HepG2 (cell line): ENCODE measurements around the gene PPP1R9A. TPM values are rescaled to one million over a fixed set of nuclear protein-coding genes. Genes with fewer than 3 reads are reported as not detected.
A peak's percentile ranks its signal among the peaks of the same experiment; 100 is the strongest.

Source experiments
- ATF4 ChIP-seq, 2 experiments: fragments of 450-650 bp in 1 of 2; sonication (generic) in 1 of 2; formaldehyde crosslinking; IDR thresholded peaks; 2 replicates each; pipeline versions ENCODE4 v1.5.0 to v1.8.0; 2020 to 2022; ENCODE audit warnings: mild to moderate bottlenecking in 1 of 2, missing genetic modification reagents in 1 of 2
- ATF5 ChIP-seq: sonication (generic); formaldehyde crosslinking; IDR thresholded peaks from 2 replicates; pipeline ENCODE4 v1.4.0; 2020; ENCODE audit warnings: mild to moderate bottlenecking, low read depth, missing genetic modification reagents
- BCL3 ChIP-seq: sonication (generic); formaldehyde crosslinking; IDR thresholded peaks from 2 replicates; pipeline ENCODE4 v1.5.1; 2020; ENCODE audit warnings: mild to moderate bottlenecking, missing genetic modification reagents, moderate library complexity
- BCL6 ChIP-seq: IDR thresholded peaks from 2 replicates; pipeline ENCODE4 v1.6.1; 2016; ENCODE audit warnings: missing genetic modification reagents, missing compliant biosample characterization
- BHLHE40 ChIP-seq: IDR thresholded peaks from 2 replicates; pipeline ENCODE4 v1.6.1; 2011; ENCODE audit warnings: low read length, improper control_type of control experiment
- CBX5 ChIP-seq: sonication (generic); formaldehyde crosslinking; IDR thresholded peaks from 2 replicates; pipeline ENCODE4 v1.4.0; 2020; ENCODE audit warnings: missing genetic modification reagents, borderline replicate concordance
- FOSL2 ChIP-seq: sonication (generic); formaldehyde crosslinking; IDR thresholded peaks from 2 replicates; pipeline ENCODE4 v1.4.0; 2020; ENCODE audit warnings: missing genetic modification reagents
- HDAC2 ChIP-seq: sonication (generic); formaldehyde crosslinking; IDR thresholded peaks from 2 replicates; pipeline ENCODE4 v1.4.0; 2020; ENCODE audit warnings: missing genetic modification reagents
- HOXD1 ChIP-seq: sonication (generic); formaldehyde crosslinking; IDR thresholded peaks from 2 replicates; pipeline ENCODE4 v1.5.0; 2020; ENCODE audit warnings: missing genetic modification reagents
- IRF9 ChIP-seq: sonication (generic); formaldehyde crosslinking; IDR thresholded peaks from 2 replicates; pipeline ENCODE4 v1.8.0; 2022; ENCODE audit warnings: missing genetic modification reagents, mild to moderate bottlenecking, borderline replicate concordance
- KDM2A ChIP-seq: sonication (generic); formaldehyde crosslinking; IDR thresholded peaks from 2 replicates; pipeline ENCODE4 v1.4.0; 2020; ENCODE audit warnings: low read depth, missing genetic modification reagents, borderline replicate concordance
- LRRFIP1 ChIP-seq: sonication (generic); formaldehyde crosslinking; conservative IDR thresholded peaks from 2 replicates; pipeline ENCODE4 v1.4.0; 2020; ENCODE audit warnings: missing genetic modification reagents
- TEAD3 ChIP-seq: optimal IDR thresholded peaks from 2 replicates; pipeline ENCODE3; 2016; ENCODE audit warnings: borderline replicate concordance
- THAP8 ChIP-seq: sonication (generic); formaldehyde crosslinking; IDR thresholded peaks from 2 replicates; pipeline ENCODE4 v1.5.1; 2020; ENCODE audit warnings: missing genetic modification reagents, mild to moderate bottlenecking, borderline replicate concordance
- ZBTB7B ChIP-seq: sonication (generic); formaldehyde crosslinking; IDR thresholded peaks from 2 replicates; pipeline ENCODE4 v1.4.0; 2020; ENCODE audit warnings: missing genetic modification reagents
- ZNF235 ChIP-seq: sonication (generic); formaldehyde crosslinking; IDR thresholded peaks from 2 replicates; pipeline ENCODE4 v1.8.1; 2023; ENCODE audit warnings: mild to moderate bottlenecking, missing genetic modification reagents, borderline replicate concordance
- ZNF317 ChIP-seq: sonication (generic); formaldehyde crosslinking; IDR thresholded peaks from 2 replicates; pipeline ENCODE4 v1.5.0; 2020; ENCODE audit warnings: mild to moderate bottlenecking, missing genetic modification reagents
- ZNF644 ChIP-seq: IDR thresholded peaks from 2 replicates; pipeline ENCODE4 v1.6.1; 2016; ENCODE audit warnings: low read depth
- ZNF800 ChIP-seq: sonication (generic); formaldehyde crosslinking; IDR thresholded peaks from 2 replicates; pipeline ENCODE4 v1.4.0; 2020; ENCODE audit warnings: missing genetic modification reagents
- polyA plus RNA-seq, 8 experiments: library from polyadenylated mRNA; depleted of rRNA in 3 of 8; stranded (reverse) in 7 of 8; unstranded in 1 of 8; fragments of >200 nt; fragmentation: Illumina TruSeq in 4 of 8; extraction: Trizol in 4 of 8; gene quantifications; 2 replicates each; pipeline versions ENCODE4 v1.2.1 to v1.2.3, GENCODE V29; 2011 to 2016; ENCODE audit warnings: low read depth in 4 of 8, missing spikeins in 1 of 8, mixed read lengths in 1 of 8; ENCODE audit not compliant: insufficient read depth in 1 of 8
- total RNA-seq, 5 experiments: library from RNA; depleted of rRNA; stranded (reverse); fragments of >200 nt; fragmentation: Illumina TruSeq; extraction: Trizol; gene quantifications; 2 replicates each; pipeline ENCODE4 v1.2.3, GENCODE V29; 2016; ENCODE audit warnings: low read depth in 1 of 5

Gene PPP1R9A
- total and polyA plus RNA-seq, 2 of the 13 experiments (the other 11 are each of a cell fraction or from before 2014, with no cell fraction given): 11.4 to 31.9 TPM

- TF ChIP-seq ZBTB7B (CRISPR knock-in tag): peak; percentile 82; the same call in 1 of the 2 replicates
- no peak; the same call in 1 of the 2 replicates for TF ChIP-seq ZNF235 (CRISPR knock-in tag)
- 0 out of 2 replicates have a peak, but pooled peaks have one; percentile 34 for TF ChIP-seq THAP8 (CRISPR knock-in tag)
- peak; percentile 45; the same call in 1 of the 2 replicates for TF ChIP-seq BCL6 (CRISPR knock-in tag)
- TF ChIP-seq ZNF317 (CRISPR knock-in tag): peak; percentile 86
- TF ChIP-seq KDM2A (CRISPR knock-in tag): peak; percentile 89
- peak; percentile 40 for TF ChIP-seq TEAD3 (CRISPR knock-in tag)
- TF ChIP-seq ZNF800 (CRISPR knock-in tag): no peak
- 0 out of 2 replicates have a peak, but pooled peaks have one; percentile 48 for TF ChIP-seq HOXD1 (CRISPR knock-in tag)
- TF ChIP-seq ZNF644: no peak
- 0 out of 2 replicates have a peak, but pooled peaks have one; percentile 56 for TF ChIP-seq IRF9
- no peak for TF ChIP-seq ATF4 (CRISPR knock-in tag; IDR thresholded peaks at IDR 0.05)
- no peak for TF ChIP-seq BHLHE40
- TF ChIP-seq HDAC2 (CRISPR knock-in tag): peak; percentile 51; the same call in 1 of the 2 replicates
- peak; percentile 50 for TF ChIP-seq FOSL2 (CRISPR knock-in tag)
- 0 out of 2 replicates have a peak, but pooled peaks have one; percentile 61 for TF ChIP-seq LRRFIP1 (CRISPR knock-in tag)
- 0 out of 2 replicates have a peak, but pooled peaks have one; percentile 47 for TF ChIP-seq BCL3 (CRISPR knock-in tag)
- TF ChIP-seq CBX5: no peak; the same call in 1 of the 2 replicates
- 0 out of 2 replicates have a peak, but pooled peaks have one; percentile 18 for TF ChIP-seq ATF5 (CRISPR knock-in tag)
These were observed at the start of gene PPP1R9A (continued) for GRCh38 chr7:94907026-94907810.
